Body of pancreas (tissue), 4 donors: ENCODE results near the gene ACTA2. TPM values are rescaled to one million over a fixed set of nuclear protein-coding genes. Genes with fewer than 3 reads are reported as not detected.

Experiments used
- ATAC-seq: fragments of 150-250 bp; one replicate; pipeline ENCODE4 v1.9.1; 2016
- DNase-seq, 4 donors: peaks; one replicate each; pipeline ENCODE4 v3.0.0-alpha.2; 2019
- H3K27ac ChIP-seq, 4 donors: fragments of 200-600 bp; sonication (generic); 1 replicate in 3 of 4; 2 replicates in 1 of 4; pipeline versions ENCODE4 v1.5.1 to v1.6.1; 2016 to 2019; ENCODE audit warnings: mild to moderate bottlenecking in 1 of 4, mixed read lengths in 1 of 4, moderate library complexity in 1 of 4
- H3K27me3 ChIP-seq, 2 donors: fragments of 200-600 bp; sonication (generic); one replicate each; pipeline ENCODE4 v1.6.0; 2016; ENCODE audit warnings: mild to moderate bottlenecking in 1 of 2
- H3K36me3 ChIP-seq, 2 donors: fragments of 200-600 bp; sonication (generic); replicated peaks in 1 of 2; 2 replicates each; pipeline ENCODE4 v1.5.1; 2016; ENCODE audit warnings: low read depth in 2 of 2; ENCODE audit not compliant: insufficient read depth in 1 of 2
- H3K4me1 ChIP-seq: fragments of 200-600 bp; sonication (generic); one replicate; pipeline ENCODE4 v1.6.0; 2016
- H3K4me3 ChIP-seq, 2 donors: fragments of 200-600 bp; sonication (generic); 1 replicate in 1 of 2; 2 replicates in 1 of 2; pipeline ENCODE4 v1.5.1; 2016 to 2019
- H3K9me3 ChIP-seq, 3 donors: fragments of 200-600 bp; sonication (generic); 1 replicate in 2 of 3; 2 replicates in 1 of 3; pipeline ENCODE4 v1.5.1; 2016
- CTCF ChIP-seq, 7 experiments: fragments of 450-650 bp in 4 of 7; fragments of 200-600 bp in 3 of 7; sonication (generic) in 3 of 7; IDR thresholded peaks; one replicate each; pipeline ENCODE4 v1.5.1; 2016 to 2019; ENCODE audit warnings: antibody characterized with exemption in 7 of 7
- POLR2A ChIP-seq, 3 donors: fragments of 450-650 bp; IDR thresholded peaks; one replicate each; pipeline ENCODE4 v1.6.1; 2016; ENCODE audit warnings: antibody characterized with exemption in 3 of 3, mild to moderate bottlenecking in 2 of 3
- WGBS, 2 donors: methylation state at CpG; one replicate each; pipeline ENCODE4 v1.1.5; 2017; 5-methylcytosine and 5-hydroxymethylcytosine counted together
- intact Hi-C: fragments of 100-400 bp; cut with DNase I; formaldehyde crosslinking; loops from one replicate; pipeline ENCODE4 v1.15.1; 2023
- total RNA-seq, 2 donors: library from RNA; depleted of rRNA; stranded (reverse); fragments of >200 nt; gene quantifications; one replicate each; pipeline ENCODE4 v1.1.0, GENCODE V29; 2016

Gene ACTA2
- total RNA-seq, 2 donors from 2014 or later, result 41.5 to 136 TPM

- Histone ChIP-seq H3K4me1 (no peaks in the 10 kb centered on the region), H3K27me3 (no peaks in the 10 kb centered on the region), H3K9me3 (no peaks in the 10 kb centered on the region), H3K36me3 (no peaks in the 10 kb centered on the region), H3K4me3 (no peak overlapping the region), H3K27ac (no peak overlapping the region)
- WGBS, 2 donors, result 82 to 91% methylated on average over 3 of the region's 3 CpGs
- no peak for DNase-seq
- no peak for ATAC-seq
- TF ChIP-seq CTCF (IDR thresholded peaks at IDR 0.05) (no peak), POLR2A (IDR thresholded peaks at IDR 0.05) (no peak)
- intact Hi-C loops, result no loop called here
Measured at GRCh38 chr10:88898727-88899126, 53.8 kb downstream of the ACTA2 start.

- no peaks in the 10 kb centered on the region for H3K4me1 ChIP-seq
- no peak overlapping the region for H3K4me3 ChIP-seq
- no peaks in the 10 kb centered on the region for H3K9me3 ChIP-seq
- DNase-seq (no peak), ATAC-seq (no peak)
- TF ChIP-seq POLR2A (IDR thresholded peaks at IDR 0.05) (no peak), CTCF (IDR thresholded peaks at IDR 0.05) (no peak)
- WGBS, 2 donors, result 66 to 71% methylated on average over 8 of the region's 8 CpGs
- no peak overlapping the region for H3K27ac ChIP-seq
- H3K27me3 ChIP-seq, result no peaks in the 10 kb centered on the region
- intact Hi-C loops, result no loop called here
- no peaks in the 10 kb centered on the region for H3K36me3 ChIP-seq
Measured at GRCh38 chr10:88896994-88897853, 55.3 kb downstream of the ACTA2 start.

GRCh38 chr10:88896372-88896993 lies 56.1 kb downstream of the ACTA2 start:
- H3K27ac ChIP-seq, result no peak overlapping the region
- H3K4me1 ChIP-seq, result no peaks in the 10 kb centered on the region
- ATAC-seq (peak; percentile 47), DNase-seq (no peak)
- TF ChIP-seq CTCF (IDR thresholded peaks at IDR 0.05) (no peak), POLR2A (IDR thresholded peaks at IDR 0.05) (no peak)
- H3K4me3 ChIP-seq, result no peak overlapping the region
- no peaks in the 10 kb centered on the region for H3K27me3 ChIP-seq
- WGBS, 2 donors, result 88 to 90% methylated on average over 4 of the region's 4 CpGs
- no peaks in the 10 kb centered on the region for H3K36me3 ChIP-seq
- no peaks in the 10 kb centered on the region for H3K9me3 ChIP-seq
- intact Hi-C loops, result no loop called here

- WGBS, 2 donors, result 65 to 92% methylated on average over 1 of the region's 1 CpG
- H3K9me3 ChIP-seq, result no peaks in the 10 kb centered on the region
- no peaks in the 10 kb centered on the region for H3K27me3 ChIP-seq
- no peak overlapping the region for H3K27ac ChIP-seq
- ATAC-seq, result no peak
- DNase-seq, result no peak
- no peaks in the 10 kb centered on the region for H3K36me3 ChIP-seq
- intact Hi-C loops, result no loop called here
- TF ChIP-seq POLR2A (IDR thresholded peaks at IDR 0.05), result no peak
- no peak for TF ChIP-seq CTCF (IDR thresholded peaks at IDR 0.05)
- no peak overlapping the region for H3K4me3 ChIP-seq
- H3K4me1 ChIP-seq, result no peaks in the 10 kb centered on the region
Measured at GRCh38 chr10:88895250-88895649, 57.3 kb downstream of the ACTA2 start.
